COR-L47 (cell line): ENCODE results near the gene SHISA2.
"Not testable (repeated sequence)": the region's sequence is repeated elsewhere in the genome, so short reads cannot be mapped to it uniquely, and the experiment has no call there.

Source experiments
- DNase-seq: peaks from one replicate; lab custom pipeline; 2025; lab: John Stamatoyannopoulos, UW

The SHISA2 gene

GRCh38 chr13:26051657-26052311 lies at the start of gene SHISA2:
SHISA2 (minus strand) TSS chr13:26052016; CDS start chr13:26050975, 1,041 bp downstream.
- DNase-seq = peak; percentile 57

- DNase-seq = no peak
These were observed 44.2 kb upstream of the SHISA2 start for GRCh38 chr13:26095846-26096610.

DNA sequence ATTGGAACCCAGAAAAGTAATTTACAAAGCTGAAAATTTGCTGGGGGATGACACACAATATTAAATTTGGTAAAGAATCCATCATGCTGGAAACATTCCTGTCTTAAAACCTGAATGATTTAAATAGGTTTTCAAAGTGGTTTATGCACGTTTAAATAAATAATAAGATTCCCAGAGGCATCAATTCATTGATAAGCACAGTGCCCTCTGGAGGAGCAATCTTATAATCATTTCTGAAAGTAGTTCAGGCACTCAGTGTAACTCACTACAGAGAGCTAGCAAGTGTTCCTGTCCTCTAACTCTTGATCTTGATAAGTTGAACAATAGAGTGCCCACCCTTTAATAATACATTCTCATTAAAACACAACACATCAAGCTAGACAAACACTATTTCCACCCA lies 43.5 kb upstream of the SHISA2 start:
- DNase-seq = no peak

DNA sequence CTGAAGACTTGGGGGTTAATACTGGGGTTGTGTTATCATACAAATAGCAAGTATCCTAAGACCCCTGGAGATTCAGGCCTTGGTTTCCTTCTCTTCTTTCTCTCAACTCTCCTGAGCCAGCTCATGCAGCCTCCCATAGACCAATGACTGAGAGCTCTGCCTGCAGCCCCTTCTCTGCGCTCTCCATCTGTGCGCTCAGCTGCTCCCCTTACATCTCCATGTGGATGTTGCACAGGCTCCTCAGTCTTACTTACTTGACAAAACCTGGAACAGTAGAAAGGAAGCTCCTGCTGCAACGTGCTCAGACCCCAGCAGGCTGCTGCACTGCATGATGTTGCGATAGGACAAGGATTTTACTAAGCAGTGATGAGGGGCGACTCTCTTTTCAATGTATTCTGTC lies 25.0 kb upstream of the SHISA2 start:
- DNase-seq = not testable (repeated sequence)

GRCh38 chr13:26075498-26075897 lies 23.7 kb upstream of the SHISA2 start:
- peak; percentile 5 for DNase-seq

- no peak for DNase-seq
These were observed 22.9 kb upstream of the SHISA2 start for GRCh38 chr13:26074706-26075105.

GRCh38 chr13:26072335-26072734 lies 20.5 kb upstream of the SHISA2 start:
- DNase-seq = not testable (repeated sequence)

DNA sequence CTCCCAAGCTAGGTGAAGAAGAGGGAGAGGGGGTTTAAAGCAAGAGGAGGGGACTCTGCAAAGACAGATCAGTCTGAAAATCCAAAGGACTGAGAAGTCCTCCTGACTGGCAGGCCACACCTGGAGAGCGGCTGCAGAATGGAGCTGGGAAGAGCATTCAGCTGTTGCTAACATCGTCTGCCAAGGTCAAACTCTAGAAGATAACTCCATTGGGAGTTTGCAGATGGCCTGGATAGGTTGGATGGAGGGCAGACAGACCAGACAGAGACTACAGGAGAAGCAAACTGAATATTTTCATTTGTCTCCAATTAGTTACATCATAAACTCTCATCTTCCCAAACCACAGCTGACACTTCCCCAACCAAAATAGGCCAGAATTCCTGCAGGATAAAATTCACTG lies 19.9 kb upstream of the SHISA2 start:
- no peak for DNase-seq

DNA sequence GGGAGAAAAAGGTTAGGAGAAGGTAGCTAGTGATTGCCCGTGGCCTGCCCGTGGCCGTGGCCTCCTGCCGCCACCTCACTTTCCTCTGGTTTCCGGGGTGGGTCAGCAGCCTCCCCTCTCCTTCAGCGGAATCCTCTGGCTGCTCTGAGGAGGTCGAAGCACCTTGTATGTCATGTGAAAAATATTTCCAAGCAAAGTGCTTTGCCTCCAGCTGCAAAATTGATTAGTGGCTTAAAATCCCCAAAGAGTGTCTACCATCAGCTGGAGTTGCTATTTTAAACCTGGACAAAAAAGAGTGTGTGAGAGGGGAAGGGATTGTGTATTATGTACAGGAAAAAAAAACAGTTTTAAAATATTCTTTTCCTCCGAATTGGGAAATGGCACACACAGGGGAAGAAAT lies 17.8 kb upstream of the SHISA2 start:
- not testable (repeated sequence) for DNase-seq

DNA sequence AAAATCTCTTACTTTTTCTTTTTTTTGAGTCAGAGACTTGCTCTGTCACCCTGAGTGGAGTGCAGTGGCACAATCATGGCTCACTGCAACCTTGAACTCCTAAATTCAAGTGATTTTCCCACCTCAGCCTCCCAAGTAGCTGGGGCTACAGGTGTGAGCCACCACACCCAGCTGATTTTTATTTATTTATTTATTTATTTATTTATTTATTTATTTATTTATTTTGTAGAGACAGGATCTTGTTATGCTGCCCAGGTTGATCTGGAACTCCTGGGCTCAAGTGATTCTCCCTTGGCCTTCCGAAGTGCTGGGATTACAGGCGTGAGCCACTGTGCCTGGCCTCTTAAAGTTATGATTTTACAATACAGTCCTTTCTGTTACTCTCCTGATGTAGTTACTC lies 16.6 kb upstream of the SHISA2 start:
- DNase-seq = not testable (repeated sequence)

- DNase-seq = no peak
These were observed 15.8 kb upstream of the SHISA2 start for GRCh38 chr13:26067601-26068000.

DNA sequence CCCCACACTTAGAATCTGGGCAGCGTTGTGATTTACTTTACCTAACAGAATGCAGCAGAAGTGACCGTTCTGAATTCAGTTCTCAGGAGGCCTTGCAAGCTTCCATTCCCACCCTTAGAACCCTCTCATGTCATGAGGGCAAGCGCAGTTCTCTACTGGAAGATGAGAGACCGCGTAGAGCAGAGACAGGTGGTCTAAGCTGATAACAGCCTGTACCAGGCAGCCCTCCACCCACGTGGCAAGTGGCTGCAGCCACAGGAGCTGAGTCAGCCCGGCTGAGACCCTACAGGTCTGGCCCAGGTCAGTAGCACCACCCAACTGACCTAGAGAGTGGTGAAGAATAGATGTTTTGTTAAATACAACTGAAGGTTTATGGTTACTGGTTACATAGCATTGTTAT lies 14.7 kb upstream of the SHISA2 start:
- DNase-seq = not testable (repeated sequence)

DNA sequence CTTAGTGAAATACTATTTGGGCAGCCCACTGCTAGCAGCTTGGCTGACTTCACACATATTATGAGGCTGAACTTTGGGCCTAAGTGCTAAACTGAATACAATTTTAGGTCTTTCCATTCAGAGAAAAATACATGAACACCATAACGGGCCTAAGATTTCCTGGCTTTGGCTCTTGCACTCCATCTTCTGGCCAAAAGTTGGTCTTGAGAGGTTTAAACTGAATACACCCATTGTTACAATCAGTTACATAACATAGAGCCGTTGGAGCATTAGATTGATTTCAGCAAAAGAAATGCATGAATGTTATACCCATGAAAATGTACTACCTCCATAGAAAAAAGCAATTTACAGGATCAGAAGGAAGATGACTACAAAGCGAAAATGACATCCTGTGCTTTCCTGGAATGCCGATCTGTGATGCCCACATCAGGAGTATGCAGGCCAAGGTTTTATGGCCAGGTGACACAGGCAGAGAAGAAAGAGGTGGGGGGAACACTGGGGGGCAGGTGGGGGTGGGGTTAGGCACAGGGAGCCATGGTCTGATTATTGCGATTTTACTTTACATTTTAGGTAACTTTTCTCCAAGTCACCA lies 11.1 kb upstream of the SHISA2 start:
- DNase-seq = peak; percentile 50

DNA sequence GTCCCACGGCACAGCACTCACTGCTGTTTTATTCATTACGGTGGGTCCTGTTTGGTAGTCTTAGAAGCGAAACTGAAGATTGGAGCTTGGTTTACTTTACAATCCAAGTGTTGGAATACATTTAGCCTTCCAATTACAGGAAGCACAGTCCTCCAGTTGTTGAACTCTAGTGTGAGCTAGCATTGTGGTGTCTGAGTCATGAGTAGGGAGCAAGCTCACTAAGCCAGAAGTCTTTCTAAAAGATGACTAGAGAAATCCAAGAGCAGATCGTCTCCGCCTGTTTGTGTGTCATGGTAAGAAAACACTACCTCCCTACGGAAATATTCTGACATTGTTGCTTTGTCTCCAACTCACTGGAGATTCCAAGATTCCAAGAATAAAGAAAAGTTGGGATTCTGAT lies 10.1 kb upstream of the SHISA2 start:
- DNase-seq = no peak

GRCh38 chr13:26061256-26061655 lies 9.4 kb upstream of the SHISA2 start:
- no peak for DNase-seq

DNA sequence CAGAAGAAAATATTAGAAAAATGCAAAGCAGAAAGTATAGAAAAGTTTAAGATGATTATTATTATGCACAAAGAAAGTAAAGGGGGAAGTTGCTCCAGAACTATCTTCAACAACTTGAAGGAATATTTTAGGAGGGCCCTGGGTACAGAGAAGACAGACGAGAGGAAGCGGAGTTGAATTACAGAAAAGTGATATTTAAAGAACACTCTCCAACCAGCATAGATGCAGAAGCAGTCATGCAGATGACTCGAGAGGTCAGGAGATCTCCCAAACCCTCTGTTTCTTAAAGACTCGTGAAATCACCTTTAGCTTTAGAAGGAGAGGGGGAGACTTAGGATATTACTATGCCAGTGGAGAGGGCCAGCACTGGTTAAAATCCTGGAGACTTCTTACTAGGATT lies 8.5 kb upstream of the SHISA2 start:
- DNase-seq = no peak

GRCh38 chr13:26058704-26059103 lies 6.9 kb upstream of the SHISA2 start:
- DNase-seq = no peak

DNA sequence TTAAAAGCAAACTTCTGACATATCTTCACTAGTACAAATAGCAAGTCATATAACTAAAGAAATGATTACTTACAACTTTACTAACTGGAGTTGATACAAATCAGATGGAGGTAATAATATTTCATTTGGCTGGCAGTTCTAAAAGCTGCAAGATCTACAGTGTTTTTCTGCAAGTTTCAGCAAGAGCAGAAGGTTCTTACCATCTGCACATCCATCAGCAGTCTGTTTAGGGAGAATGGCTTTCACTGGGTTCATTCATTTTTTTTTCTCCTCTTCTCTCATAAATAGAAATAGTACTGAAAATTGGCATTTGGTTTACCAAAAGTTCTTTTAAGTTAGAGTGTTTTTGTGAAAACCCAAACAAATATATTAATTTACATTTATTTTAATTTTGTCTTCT lies 3.1 kb upstream of the SHISA2 start:
- DNase-seq = no peak

- DNase-seq = no peak
These were observed 1.7 kb upstream of the SHISA2 start for GRCh38 chr13:26053418-26053980.

DNA sequence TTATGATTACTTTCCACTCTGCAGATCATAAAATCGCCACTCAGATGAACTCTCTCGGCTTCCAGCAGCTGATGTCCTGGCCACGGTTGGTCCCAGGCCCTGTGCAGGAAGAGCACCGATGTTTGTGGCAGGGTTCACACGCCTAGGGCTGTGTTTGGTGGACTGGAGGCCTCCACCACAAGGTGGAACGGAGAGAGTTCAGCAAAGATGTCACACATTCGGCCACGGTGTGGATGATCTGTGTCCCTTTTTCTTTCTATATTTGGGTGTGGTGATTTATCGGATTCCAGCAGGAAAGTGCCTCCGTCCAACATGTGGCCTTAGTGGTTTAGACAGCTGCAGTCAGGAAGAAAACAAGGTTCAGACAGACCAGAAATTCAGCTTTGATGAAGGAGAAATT lies 521 bp upstream of the SHISA2 start:
- no peak for DNase-seq

GRCh38 chr13:26051231-26051656 lies 572 bp downstream of the SHISA2 start:
- peak; percentile 19 for DNase-seq

- DNase-seq = peak; percentile 47
These were observed 1.1 kb downstream of the SHISA2 start for GRCh38 chr13:26050568-26051230.
